DMS114 treated with DMSO at 0.1 percent for 48 hours (cell line): ENCODE measurements around the gene CREB5.

Experiments
- DNase-seq: peaks from one replicate; lab custom pipeline; 2025; ENCODE audit not compliant: unreplicated experiment; lab: John Stamatoyannopoulos, UW

The CREB5 gene

DNA sequence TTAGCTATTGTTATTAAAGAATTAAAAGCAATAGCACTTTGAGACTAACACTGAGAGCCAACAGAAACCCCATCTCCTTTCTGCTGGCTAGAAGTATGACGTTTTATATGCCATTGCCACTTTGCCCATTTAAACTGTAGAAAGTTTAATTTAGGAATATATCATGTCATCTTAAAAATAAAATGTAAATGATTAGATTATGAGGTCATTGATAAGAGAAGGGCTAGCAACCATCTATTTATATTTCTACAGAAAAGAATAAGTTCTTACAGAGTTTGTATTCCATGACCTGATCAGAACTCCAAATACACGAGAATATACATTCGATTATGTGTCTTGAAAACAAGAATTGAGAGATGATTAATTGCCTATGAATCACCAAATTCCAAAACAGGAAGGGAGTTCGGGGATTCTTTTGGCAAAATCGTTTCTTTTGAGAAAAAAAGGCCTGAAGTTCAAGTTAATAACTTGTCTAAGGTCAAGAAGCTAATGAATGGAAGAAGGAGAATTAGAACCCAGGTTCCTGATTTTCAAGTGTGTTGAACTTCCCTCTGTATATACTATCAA lies 318.9 kb downstream of the CREB5 start:
- DNase-seq = no peak

DNA sequence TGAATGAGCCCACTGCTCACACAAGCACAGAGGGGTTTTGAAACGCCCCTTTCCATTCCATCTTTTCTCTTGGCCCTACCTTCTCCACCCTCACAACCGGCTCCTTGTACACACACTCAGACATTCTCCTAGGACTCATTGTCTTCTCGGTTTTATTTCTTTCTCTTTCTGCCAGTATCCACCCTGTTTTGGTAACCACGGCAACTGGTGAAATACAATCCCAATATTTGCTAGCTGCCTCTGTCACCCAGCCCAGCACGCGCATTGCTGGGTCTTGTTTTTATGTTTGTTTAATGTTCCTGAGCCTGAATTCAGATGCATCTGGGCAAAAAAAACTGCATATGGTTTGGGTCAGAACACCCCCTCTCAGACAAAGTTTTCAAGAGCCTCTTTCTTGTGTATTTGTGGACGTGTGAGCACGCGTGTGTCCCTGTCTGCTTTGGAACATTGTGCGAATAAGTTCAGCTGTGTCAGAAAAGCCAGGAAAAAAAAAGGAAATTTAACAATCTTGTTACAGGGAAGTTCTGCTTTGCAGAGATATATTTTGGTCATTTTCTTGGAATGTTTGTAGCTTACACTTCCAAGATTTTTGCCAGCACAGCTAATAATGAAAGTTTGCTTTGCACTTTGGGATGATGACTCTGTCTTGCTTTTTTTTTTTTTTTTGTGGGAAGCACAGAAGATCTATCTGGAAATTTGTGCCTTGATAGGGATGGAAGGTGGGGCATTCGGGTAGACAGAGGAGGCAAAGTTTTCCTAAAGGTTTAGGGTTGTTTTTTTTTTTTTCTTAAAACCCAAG lies 320.0 kb downstream of the CREB5 start:
- DNase-seq = no peak

DNA sequence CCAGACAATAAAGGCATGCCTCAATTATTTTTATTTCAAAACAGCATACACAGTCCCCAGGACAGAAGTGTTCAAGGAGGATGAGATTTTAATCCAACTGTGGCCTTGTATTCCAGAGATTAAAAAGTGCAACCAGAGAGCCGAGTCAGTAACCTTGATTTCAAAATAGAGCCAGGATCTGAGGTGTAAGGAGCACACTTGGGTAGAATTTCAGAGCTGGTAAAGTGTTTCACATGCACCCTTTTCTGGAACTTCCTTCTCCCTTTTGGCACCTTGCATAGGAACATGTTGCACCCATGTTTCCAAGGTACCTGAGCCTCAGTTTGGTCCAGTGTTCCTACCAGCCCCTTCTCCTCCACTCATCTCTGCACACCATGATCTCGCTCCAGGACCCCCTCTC lies 320.7 kb downstream of the CREB5 start:
- DNase-seq = no peak

DNA sequence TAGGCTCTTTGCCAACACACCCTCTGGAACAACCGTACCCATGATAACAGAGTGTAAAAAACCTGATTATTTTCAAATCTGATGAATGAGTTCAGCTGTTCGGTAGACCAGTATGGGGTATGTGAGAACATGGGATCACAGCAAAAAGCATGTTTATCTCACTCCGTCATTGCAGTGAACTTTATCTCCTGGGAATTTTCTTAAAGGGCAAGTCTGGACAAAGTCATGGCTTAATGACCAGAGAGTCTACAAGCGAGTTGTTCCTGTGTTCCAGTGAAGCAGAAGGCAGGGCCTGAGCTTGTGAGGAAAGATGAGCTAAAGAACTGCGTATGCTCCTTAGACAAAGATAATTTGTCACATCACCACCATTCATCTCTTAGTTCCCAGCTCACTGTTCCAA lies 326.1 kb downstream of the CREB5 start:
- no peak for DNase-seq

DNA sequence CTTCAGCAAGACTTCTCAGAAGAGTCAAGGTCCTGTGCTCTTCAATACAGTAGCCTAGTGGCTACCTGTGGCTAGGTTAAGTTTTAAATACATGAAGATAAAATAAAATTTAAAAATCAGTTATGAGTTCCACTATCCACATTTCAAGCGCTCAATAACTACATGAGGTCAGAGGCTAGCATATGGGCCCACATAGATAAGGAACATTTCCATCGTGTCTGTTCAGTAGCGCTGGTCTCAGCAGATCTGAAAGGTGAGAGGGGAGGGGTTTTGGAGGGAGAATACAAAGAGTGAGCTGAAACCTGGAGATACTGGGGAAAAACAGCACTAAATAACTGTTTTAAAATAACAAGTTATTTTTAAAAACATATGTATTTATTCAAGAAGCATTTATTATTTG lies 326.8 kb downstream of the CREB5 start:
- DNase-seq = no peak

DNA sequence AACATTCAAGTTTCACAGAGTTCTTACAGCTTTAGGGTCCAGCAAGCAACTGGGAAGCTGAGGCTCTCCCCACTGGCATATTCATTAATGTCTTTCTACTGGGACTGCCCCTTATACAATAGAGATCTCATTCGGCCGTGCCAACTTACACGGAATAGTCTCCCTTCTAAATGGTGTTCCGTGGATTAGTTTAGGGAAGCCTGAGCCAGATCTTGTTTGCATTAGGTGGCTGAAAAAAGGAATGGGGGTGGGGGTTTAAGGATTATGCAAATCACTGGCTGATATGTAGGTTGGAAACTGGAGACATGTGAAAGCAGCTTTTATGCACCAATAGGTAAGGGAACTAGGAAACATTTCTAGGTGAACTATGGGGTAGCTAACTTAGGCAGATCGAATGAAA lies 327.5 kb downstream of the CREB5 start:
- no peak for DNase-seq

DNA sequence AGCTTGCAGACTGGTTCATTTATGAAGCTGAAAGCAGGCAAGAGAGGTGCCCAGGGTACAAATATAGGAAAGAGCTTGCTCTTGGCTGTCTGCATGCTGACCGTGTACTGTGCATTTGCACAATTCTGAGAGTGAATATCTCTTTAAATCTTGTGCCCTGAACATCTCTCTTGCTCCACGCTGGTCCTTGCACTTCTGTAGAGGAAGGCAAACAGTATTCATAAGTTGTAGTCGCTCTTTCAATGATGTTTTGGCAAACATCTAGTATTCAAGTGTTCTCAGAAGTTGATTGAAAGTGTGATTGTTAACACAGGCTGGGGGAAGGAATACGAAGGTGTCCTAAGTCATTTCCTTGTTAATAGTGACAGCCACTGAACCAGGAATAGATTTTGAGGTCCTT lies 332.6 kb downstream of the CREB5 start:
- no peak for DNase-seq

DNA sequence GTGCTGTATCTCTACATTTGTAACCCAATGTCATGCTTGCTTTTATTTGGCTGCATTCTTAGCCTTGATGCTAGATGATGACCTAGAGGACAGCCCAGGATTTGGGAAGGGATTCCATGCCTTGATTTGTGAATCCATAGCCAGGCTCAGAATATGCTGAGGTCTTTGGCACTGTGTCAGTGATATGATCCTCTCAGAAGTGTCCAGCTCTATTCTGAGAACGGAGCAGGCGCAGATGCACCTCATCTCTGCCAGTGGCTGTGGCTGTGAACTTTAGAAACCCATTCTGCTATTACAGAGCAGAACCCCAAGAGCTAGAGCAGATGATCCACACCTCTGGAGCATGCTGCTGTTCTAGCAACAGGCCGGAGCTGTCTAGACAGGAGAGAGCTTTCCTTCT lies 333.0 kb downstream of the CREB5 start:
- DNase-seq = no peak

DNA sequence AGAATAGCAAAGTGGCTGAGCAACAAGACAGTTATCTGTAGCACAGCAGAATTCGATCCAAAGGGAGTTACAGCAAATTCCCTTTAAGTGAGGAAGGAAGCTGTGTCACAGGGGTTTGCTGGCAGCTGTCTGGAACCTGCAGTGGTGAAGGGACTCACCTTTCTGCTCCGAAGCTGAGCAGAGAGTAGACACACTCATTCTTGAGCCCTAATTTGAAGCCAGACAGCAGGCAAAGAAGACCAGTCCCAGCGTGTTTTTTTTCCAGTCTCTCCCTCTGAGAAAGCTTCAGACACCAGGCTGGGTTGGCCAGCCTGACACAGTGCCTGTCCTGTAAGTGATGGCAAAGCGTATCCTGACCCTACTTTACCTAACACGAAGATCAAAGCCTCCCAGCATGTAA lies 335.1 kb downstream of the CREB5 start:
- DNase-seq = no peak

DNA sequence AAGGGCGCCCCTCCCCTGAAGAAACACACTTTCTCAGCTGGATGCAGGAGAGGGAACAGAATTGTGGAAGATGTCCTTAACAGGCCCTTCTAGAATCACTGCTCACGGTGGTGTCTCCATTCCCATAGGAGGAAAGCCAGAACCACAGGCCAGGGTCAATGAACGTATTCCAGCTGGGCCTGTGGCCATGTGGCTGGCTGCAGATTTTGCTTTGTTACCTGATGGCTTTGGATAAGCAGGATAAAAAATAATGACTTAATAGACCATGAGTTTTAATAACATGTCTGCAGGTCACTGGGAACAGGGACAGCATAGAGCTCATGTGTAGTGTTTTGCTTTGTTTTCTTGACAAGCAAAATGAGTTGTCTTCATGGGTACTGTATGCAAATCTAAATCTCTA lies 335.5 kb downstream of the CREB5 start:
- DNase-seq = no peak

DNA sequence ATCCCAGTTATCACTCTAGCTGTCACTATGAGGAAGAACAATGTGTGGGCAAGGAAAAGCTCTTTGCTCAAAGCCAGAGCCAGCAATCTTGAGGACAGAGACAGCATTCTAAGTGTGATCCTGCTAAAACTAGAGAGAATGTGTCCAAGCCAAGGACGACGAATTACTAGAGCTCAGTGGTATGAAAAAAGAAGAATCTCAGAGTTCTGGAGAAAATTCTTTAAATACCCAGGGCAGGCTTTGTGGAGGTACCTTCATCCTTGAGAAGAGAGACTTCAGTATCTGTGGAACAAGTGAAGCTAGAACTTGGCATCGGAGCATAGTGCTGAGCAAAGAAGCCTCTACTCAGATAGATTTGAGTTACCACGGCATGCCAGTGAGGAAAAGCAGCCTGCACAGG lies 336.0 kb downstream of the CREB5 start:
- no peak for DNase-seq

DNA sequence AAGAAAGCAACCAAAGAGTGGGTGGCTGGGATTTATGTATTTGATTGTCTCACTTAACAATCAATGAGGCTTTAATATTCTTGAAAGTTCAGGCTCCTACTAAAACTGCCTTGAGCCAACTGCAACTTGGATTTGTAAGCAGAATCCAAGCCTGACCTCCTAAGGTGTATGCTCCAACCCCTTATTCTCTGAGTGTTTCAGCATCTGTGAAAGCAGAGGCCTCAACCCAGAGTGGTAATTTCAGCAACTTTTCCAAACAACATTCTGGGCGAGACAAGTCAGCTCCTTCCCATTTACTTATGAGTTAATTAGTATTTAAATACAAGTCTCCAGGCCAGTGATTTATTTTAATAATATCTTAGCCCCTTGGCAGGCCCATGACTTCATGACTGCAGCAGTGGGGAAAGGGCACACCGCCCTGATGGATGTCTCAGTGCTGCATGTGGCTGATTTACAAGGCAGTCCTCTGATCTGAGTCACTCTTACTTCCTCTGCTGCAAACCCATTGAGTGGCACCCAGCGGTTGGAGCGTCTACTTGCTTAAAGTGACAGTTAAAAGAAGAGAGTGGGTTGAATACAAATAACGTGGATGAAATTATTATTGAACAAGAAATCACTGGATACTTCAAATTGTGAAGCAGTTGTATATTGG lies 336.7 kb downstream of the CREB5 start:
- DNase-seq = no peak

DNA sequence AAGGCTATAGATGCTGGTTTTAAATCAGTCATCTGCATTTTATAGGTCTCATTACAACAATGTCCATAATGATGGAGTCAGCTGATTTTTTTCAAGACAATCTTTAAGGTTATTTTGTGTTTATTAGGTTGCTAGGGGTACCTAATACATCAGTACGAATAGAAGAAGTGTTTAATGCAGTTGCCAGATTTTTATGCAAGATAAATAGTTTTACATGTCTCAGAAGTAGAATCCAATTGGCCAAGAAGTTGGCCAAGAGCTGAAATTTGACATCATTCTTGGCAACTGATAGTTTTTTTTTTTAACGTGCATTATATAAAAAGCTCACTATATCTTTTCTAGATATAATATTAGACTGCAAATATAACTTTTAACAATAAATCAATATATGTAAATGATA lies 337.3 kb downstream of the CREB5 start:
- no peak for DNase-seq

DNA sequence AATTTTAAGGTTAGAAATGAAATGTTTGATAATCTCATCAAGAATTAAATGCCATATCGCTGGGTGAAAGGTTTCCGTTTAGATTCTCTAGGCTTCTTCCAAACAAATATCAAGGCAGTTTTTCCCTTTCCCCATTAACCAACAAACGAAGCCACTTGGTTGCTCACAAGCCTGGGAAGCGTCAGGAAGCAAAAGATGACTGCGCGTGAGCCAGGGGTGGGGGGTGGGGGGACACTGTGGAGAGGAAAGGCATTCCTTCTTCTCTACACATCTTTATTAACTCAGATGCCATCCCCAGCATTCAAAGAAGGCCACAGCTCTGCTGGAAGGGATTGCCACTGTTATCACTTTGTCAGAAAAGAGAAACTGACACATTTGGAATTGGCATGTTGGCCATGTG lies 338.7 kb downstream of the CREB5 start:
- no peak for DNase-seq

DNA sequence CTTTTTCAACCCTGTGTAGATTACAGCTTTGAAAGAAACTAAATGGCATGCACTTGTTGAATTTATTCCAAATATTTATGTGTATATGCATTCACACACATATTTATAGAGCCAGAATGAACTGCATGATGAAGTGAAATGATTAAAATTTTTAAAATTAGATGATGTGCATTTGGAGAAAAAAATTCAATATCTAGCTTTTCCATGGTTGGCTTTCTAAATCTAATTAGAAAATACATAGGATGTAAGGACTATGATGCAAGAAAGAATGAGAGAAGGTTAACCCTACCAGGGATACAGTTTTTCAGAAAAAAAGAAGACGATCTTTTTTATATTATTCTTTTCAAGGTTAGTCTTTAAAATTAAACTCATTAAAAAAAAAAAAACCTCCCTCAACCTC lies 341.3 kb downstream of the CREB5 start:
- no peak for DNase-seq

DNA sequence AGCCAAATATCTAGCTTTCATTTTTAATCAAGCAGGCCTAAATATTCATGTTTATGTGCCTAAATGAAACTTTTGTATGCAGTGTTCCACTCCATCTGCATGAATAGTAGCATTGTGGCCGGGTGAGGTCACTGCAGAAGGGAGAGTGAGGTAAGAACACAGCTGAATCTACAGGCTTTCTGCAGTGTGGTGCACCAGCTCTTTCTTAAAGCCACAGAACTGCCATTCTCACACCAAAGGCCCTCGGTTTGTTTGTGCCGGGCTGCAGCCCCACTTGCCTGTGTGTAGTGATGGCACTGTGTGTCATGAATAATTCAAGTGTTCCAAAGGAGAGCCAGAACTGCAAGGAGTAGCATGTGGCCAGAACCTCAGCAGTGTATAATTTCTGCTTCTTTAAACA lies 341.7 kb downstream of the CREB5 start:
- no peak for DNase-seq

DNA sequence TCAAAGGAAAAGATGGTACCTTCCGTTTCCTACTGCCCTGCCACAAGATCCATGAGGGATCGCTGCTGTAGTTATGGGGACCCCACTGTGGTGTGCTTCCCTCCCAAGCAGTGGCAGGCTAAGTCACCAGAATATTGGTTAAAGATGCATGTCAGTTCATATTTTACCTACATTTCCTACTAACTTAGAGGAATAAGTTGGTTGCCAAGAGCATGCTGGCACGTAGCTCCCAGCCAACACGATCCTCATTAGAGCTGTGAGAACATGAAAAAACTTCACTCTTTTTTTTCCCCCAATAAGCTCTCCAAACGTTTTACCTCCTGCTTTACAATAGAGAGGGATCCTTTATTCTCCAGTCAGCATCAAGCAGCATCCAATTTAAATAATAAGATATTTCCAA lies 342.1 kb downstream of the CREB5 start:
- no peak for DNase-seq

DNA sequence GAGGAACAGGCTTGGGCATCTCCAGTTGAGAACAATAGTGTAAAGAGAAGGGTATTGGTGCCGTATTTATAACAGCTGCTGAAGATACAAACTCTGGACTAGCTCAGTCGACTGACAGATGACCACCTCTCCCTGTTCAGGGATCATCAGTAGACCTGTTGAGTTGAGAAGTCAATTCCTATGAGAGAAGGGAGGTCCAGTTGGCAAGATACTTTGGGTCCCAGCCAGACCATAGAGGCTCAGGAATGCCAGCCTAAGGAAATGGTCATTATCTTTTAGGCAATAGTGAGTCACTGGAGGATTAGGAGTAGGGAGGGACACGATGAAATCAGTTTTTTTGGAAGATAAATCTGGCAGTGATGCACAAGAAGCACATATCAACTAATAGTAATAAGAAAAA lies 342.9 kb downstream of the CREB5 start:
- no peak for DNase-seq

DNA sequence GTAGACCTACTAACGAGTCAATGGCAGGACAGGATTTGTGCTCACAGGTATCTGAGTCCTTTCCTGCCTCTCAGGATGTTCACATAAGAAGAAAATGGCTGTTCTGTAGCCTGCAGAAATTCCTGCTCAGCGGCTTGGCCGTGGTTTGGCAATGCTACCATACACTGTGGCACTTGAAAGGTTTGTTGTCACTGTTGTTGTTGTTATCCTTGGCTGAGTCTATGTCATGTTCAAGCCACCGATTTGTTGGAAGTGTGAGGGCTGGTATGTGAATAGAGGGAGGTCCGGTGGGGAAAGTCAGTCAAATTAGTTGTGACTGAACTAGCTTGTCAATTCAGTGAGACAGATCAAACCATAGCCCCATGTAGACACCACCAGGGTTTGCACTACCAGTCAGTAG lies 345.9 kb downstream of the CREB5 start:
- no peak for DNase-seq

DNA sequence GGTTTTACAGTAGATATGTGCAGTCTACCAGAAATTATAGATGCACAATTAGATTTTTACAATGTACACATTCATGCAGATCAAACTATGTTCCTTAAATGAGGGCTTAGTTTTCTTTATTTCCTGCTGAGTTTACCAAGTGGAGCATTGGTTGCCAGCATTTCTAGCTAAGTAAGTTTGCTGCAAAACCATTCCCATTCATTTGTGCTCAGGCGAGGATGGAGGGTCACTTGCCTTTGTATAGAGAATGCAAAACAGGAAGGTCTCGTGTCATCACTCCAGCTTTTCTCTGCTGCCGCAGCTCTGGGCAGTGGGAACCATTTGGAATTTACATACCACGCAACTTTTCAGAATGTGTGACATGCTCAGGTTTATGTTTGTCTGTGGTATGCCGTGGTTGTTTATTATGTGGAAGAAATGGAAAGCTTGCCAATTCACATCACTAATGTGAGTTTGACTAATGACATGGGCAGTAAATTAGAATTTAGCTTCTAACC lies 347.2 kb downstream of the CREB5 start:
- no peak for DNase-seq

DNA sequence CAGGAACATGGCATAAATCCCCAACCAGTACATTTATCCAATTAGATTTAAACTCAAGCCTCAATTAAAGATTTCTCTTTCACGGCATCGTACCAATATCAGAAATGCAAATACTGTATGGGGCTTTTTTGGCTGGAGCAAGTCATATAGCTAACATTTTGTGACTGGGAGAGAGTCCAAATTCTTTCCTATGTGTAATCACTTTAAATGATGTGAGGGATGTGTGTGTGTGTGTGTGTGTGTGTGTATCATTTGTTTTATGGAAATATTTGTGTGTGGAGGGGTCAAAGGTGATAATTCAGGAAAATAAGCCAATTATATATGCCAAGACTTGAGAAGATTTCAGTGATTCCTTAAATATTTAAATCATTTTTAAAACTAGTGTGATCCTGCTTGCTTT lies 349.2 kb downstream of the CREB5 start:
- DNase-seq = no peak

DNA sequence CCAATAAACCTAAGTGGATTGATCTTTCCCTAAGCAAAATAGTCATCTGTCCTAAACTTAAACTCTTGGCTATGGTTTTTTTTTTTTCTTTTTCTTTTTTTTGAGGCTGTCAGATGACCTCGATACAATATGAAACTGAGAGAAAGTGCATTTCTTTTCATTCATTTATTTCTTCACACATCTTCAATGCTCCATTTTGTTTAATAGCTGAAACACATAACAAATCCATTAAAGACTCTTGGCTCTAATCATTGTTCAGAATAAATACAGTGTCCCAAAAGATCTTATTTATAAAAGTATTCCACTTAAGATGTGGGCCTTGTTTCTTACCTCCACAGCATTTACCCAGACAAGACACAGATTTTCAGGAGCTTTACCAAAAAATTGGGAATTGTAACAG lies 350.3 kb downstream of the CREB5 start:
- DNase-seq = no peak
